SIG-M5 treated with dmso at 0.1 percent for 504 hours (cell line): ENCODE results near the gene ZNF300.
A peak's percentile ranks its signal among the peaks of the same experiment; 100 is the strongest.
"Not testable (repeated sequence)": the region's sequence is repeated elsewhere in the genome, so short reads cannot be mapped to it uniquely, and the experiment has no call there.

Experiments used
- DNase-seq: peaks from one replicate; lab custom pipeline; 2025; ENCODE audit not compliant: unreplicated experiment; lab: John Stamatoyannopoulos, UW

ZNF300 gene

DNA sequence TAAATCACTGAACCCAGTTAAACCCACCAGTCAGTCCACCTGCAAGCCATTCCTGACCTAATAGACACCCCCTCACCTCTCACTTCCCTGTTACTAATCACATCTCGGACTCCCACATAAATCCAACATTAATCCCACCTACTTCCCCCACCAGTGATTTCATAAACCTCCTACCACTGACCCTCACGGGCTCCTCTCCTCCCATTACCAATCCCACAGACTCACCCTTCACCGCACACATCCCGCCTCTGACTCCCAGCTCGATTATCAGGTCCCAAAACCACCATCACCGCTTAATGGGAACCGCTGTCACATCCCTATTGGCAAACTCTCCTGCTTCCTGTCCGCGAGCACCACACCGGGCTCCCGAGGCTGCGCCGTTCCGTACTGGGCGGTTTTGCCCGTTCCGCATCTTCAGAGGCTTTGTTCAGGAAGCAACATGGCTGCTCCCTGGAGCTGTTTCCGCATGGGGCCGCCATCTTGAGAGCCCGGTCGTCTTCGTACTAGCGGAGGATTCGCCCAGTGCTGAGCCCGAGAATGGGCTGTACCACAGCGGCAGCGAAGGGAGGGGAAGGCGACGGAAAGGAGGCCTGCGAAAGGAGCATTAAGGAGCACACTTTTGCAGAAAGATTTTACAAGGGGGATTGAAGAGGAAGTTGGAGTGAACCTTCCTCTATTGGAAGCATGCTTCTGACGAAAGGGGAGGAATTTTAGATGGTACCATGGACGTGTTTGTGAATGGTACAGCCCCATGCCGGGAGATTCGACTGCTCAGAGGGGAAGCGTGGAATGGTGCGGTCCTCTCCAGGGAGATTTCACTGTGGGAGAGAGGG is at the start of gene ZNF300:
Gene ZNF300, minus strand, starts transcription at position 502 of the 833 bp plus-strand sequence. CDS start 1,825 bp downstream, outside the sequence.
- no peak for DNase-seq

DNA sequence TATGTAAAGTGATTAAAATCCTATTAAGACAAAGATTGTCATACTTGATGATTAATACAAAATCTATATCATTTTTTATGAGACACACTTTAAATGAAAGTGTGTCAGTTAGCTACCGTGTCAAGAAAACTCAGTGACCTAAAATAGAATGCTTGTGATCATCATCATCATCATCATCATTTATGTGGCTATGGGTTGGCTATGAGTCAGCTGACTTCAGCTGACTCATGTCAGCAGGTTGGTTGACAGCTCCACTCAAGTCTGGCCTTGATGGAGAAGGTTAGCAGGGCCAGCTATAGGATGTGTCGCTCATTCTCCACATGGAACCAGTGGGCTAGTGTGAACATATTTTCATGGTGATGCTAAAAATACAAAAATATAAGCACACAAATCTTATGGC is 43.8 kb upstream of the ZNF300 start:
- DNase-seq: no peak

GRCh38 chr5:150946351-150946905 is 41.6 kb upstream of the ZNF300 start:
- no peak for DNase-seq

- DNase-seq: no peak
Measured at GRCh38 chr5:150945947-150946346, 41.2 kb upstream of the ZNF300 start.

GRCh38 chr5:150945486-150945885 is 40.7 kb upstream of the ZNF300 start:
- no peak for DNase-seq

- no peak for DNase-seq
Measured at GRCh38 chr5:150931368-150931965, 26.7 kb upstream of the ZNF300 start.

DNA sequence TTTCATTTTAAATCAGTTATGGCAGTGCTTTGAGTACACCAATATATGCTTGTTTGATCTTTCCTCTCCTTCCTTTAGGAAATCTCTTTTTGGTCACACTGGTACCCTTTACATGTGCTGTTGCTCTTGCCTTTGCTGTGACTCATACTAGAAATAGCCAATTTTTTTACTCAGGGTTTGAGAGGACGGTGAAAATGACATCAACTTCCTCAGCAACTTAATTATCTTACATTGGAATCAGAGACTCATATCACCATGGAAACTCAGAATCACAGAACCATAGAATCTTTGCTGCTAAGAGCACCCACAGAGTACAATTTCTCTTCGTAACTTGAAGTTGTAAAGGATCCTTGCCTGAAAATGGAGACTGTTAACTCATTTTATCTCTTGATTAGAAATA is 13.8 kb upstream of the ZNF300 start:
- DNase-seq: no peak

- DNase-seq: no peak
Measured at GRCh38 chr5:150912312-150912814, 7.6 kb upstream of the ZNF300 start.

- no peak for DNase-seq
Measured at GRCh38 chr5:150905312-150905683, 518 bp upstream of the ZNF300 start.

GRCh38 chr5:150901446-150901845 is 3.3 kb downstream of the ZNF300 start:
- no peak for DNase-seq

DNA sequence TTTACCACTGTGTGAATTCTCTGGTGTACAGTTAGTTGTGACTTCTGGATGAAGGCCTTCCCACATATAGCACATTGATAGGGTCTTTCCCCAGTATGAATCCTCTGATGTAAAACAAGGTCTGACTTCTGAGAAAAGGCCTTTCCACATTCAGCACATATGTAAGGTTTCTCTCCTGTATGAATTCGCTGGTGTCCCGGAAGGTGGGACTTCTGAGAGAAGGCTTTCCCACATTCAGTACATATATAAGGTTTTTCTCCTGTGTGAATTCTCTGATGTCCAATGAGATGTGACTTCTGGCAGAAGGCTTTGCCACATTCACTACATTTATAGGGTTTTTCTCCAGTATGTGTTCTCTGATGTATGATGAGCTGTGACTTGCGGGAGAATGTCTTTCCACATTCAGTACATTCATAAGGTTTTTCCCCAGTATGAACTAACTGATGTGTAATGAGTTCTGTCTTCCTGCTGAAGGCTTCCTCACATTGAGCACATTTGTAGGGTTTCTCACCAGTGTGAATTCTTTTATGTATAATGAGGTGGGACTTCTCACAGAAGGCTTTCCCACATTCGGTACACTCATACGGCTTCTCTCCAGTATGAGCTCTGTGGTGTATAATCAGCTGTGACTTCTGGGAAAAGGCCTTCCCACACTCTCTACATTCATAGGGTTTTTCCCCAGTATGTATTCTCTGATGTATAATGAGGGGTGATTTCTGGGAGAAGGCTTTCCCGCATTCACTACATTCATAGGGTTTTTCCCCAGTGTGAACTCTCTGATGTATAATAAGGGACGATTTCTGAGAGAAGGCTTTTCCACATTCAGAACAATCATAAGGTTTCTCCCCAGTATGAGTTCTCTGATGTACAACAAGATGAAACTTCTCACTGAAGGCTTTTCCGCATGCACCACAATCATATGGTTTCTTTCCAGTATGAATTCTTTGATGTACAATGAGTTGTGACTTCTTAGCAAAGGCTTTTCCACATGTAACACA is 9.1 kb downstream of the ZNF300 start:
- DNase-seq: no peak

DNA sequence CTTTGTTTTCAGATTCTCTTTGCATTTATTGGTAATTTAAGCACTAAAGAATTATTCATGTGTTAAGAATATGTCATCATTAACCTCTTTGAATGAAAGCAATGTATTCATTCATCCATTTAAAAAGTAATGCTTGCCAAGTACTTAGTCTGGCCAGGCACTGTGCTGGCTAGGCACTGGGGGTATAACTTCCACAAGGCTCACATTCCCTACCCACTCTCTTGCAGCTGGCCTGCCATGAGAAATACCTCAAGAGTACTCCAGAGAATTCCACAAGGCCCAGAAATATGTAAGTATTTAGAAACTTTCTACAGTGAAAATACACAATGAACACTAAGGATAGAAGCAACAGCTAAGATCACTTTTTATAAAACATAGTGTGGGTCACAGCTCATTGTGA is 25.4 kb downstream of the ZNF300 start:
- DNase-seq: no peak

DNA sequence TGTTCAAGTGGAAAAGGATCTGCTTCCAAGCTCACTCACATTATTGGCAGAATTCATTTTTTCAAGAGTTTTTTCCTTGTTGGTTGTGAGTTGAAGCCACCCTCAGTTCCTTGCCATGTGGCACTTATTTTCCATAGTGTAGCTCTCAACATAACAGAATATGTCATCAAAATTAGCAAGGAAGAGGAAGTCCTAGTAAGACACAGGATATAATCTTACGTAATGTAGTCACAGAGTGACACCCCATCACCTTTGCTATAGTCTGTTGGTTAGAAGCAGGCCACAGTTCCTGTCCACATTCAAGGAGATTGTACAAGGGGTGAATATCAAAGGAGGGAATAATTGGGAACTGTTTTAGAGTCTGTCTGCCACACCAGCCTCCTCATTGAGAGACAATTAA is 42.7 kb downstream of the ZNF300 start:
- DNase-seq: peak; percentile 55

GRCh38 chr5:150860246-150860821 is 44.4 kb downstream of the ZNF300 start:
- no peak for DNase-seq

DNA sequence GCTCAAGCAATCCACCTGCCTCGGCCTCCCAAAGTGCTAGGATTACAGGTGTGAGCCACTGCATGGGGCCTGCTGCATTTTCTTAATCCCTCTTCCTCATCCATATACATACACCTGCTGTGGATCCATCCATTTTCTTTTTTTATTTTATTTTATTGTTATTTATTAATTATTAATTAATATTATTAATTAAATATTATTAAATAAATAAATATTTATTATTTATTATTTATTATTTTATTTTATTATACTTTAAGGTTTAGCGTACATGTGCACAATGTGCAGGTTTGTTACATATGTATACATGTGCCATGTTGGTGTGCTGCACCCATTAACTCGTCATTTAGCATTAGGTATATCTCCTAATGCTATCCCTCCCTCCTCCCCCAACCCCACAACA is 48.1 kb downstream of the ZNF300 start:
- not testable (repeated sequence) for DNase-seq

DNA sequence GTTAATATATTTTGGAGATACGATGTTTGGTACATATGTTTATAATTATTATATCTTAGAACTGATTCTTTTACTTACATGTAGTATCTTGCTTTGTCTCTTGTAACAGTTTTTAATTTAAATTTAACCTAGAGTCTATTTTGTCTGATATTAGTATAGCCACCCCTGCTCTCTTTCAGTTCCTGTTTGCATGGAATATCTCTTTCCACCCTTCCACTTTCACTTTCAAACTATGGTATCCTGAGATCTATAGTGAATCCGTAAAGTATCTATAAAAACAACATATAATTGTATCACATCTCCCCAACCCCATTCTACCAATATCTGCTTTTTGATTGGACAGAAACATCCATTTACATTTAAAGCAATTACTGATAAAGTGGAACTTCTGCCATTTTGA is 51.2 kb downstream of the ZNF300 start:
- DNase-seq: peak; percentile 46

GRCh38 chr5:150851039-150851438 is 53.7 kb downstream of the ZNF300 start:
- DNase-seq: no peak

DNA sequence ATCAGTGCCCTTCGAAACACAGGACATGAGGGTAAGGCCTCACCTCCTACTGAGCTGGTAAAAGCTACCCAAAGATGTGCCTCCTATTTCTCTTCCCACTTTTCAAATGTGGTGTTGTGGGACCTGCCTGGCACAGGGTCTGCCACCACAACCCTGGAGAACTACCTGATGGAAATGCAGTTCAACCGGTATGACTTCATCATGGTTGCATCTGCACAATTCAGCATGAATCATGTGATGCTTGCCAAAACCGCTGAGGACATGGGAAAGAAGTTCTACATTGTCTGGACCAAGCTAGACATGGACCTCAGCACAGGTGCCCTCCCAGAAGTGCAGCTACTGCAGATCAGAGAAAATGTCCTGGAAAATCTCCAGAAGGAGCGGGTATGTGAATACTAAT is 56.5 kb downstream of the ZNF300 start:
- DNase-seq: no peak

- DNase-seq: no peak
Measured at GRCh38 chr5:150847334-150847695, 57.5 kb downstream of the ZNF300 start.

DNA sequence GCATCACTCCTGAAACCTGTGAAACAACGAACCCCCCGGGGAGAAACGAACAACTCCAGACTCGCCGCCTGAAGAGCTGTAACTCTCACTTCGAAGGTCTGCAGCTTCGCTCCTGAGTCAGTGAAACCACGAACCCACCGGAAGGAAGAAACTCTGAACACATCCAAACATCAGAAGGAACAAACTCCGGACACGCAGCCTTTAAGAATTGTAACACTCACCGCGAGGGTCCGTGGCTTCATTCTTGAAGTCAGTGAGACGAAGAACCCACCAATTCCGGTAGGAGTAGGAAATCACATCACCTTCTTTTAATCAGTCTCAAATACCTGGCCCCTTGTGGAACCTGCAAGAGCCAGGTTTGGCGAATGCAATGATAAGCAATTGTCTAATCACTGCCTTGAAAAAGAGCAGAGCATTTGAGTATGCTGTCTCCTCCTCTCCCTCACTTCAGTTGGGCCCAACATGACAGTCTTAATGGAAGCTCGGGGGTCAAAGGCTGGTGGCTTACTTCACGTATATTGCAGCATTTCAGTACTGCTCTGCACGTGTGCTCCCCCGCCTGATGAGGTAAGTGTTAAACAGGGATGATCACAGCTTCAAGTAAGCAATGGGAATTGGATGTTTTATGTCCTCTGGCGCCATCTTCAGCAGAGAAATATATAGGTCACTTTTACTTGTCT is 58.0 kb downstream of the ZNF300 start:
- peak; percentile 97 for DNase-seq
